ENCODE results near the gene SEMA3B. TPM values are rescaled to one million over a fixed set of nuclear protein-coding genes. Genes with fewer than 3 reads are reported as not detected.

Gene SEMA3B
- total RNA-seq, 4 donors from 2014 or later: 1.7 to 3.1 (median 2.1) TPM

GRCh38 chr3:50319181-50319893, 50.4 kb downstream of the SEMA3B start:
- intact Hi-C loops (cut with DNase I; ENCODE audit: low total_unique reads) (no loop called here), in situ Hi-C loops (cut with MboI; ENCODE audit: low sequenced_read_pairs in 4 of 4) (no loop called here)
- ATAC-seq (no peak), DNase-seq (no peak)
- peak overlapping the region; percentile 45 to 96 (median 94) for H3K27ac ChIP-seq
- TF ChIP-seq CTCF (IDR thresholded peaks at IDR 0.05 in 4 of 5, conservative IDR thresholded peaks at IDR 0.05 in 1 of 5): no peak
- no peak for TF ChIP-seq POLR2A (IDR thresholded peaks at IDR 0.05)
- no peaks in the 10 kb centered on the region for H3K9me3 ChIP-seq
- no peaks in the 10 kb centered on the region for H3K27me3 ChIP-seq
- peaks cover 0 to 23% of the 10 kb centered on the region in 2 donors for H3K36me3 ChIP-seq
- peaks cover 54 to 58% of the 10 kb centered on the region in 2 donors for H3K4me1 ChIP-seq
- peak overlapping the region; percentile 26 to 85 (median 76) for H3K4me3 ChIP-seq

- Histone ChIP-seq H3K36me3 (peaks cover 0 to 23% of the 10 kb centered on the region in 2 donors), H3K4me1 (peaks cover 53 to 56% of the 10 kb centered on the region in 2 donors), H3K27me3 (no peaks in the 10 kb centered on the region), H3K9me3 (no peaks in the 10 kb centered on the region), H3K27ac (peak overlapping the region; percentile 93 to 96 (median 95)), H3K4me3 (peak overlapping the region; percentile 72 to 85 (median 79))
- ATAC-seq (no peak), DNase-seq (no peak)
- TF ChIP-seq POLR2A (IDR thresholded peaks at IDR 0.05): no peak
- no peak for TF ChIP-seq CTCF (IDR thresholded peaks at IDR 0.05 in 4 of 5, conservative IDR thresholded peaks at IDR 0.05 in 1 of 5)
- intact Hi-C loops (cut with DNase I; ENCODE audit: low total_unique reads): loop anchor here (2.0 kb wide), 1 partner anchor 19 kb away; no protein-coding TSS in a partner anchor
- in situ Hi-C loops (cut with MboI; ENCODE audit: low sequenced_read_pairs in 4 of 4): no loop called here
Observed at GRCh38 chr3:50319894-50320625, 51.1 kb downstream of the SEMA3B start.

GRCh38 chr3:50320853-50321335, 51.9 kb downstream of the SEMA3B start:
- Histone ChIP-seq H3K27ac (peak overlapping the region; percentile 93 to 96 (median 95)), H3K4me1 (peaks cover 53 to 55% of the 10 kb centered on the region in 2 donors), H3K4me3 (peak overlapping the region; percentile 72 to 85 (median 79)), H3K9me3 (no peaks in the 10 kb centered on the region), H3K27me3 (no peaks in the 10 kb centered on the region), H3K36me3 (peaks cover 0 to 29% of the 10 kb centered on the region in 2 donors)
- in situ Hi-C loops (cut with MboI; ENCODE audit: low sequenced_read_pairs in 4 of 4) (no loop called here), intact Hi-C loops (cut with DNase I; ENCODE audit: low total_unique reads) (loop anchor here (1.0 to 2.0 kb wide), 2 partner anchors 16 to 20 kb away; no protein-coding TSS in a partner anchor)
- DNase-seq (peak; percentile 66 to 71), ATAC-seq (peak; percentile 69 to 76)
- peak in 1 of 2 donors; percentile 75 for TF ChIP-seq POLR2A (IDR thresholded peaks at IDR 0.05)
- TF ChIP-seq CTCF (IDR thresholded peaks at IDR 0.05 in 4 of 5, conservative IDR thresholded peaks at IDR 0.05 in 1 of 5): no peak

GRCh38 chr3:50321336-50322114, 52.6 kb downstream of the SEMA3B start:
- ATAC-seq (peak; percentile 88), DNase-seq (peak; percentile 82 to 88)
- intact Hi-C loops (cut with DNase I; ENCODE audit: low total_unique reads) (loop anchor here (1.0 to 2.0 kb wide), 2 partner anchors 16 to 21 kb away; no protein-coding TSS in a partner anchor), in situ Hi-C loops (cut with MboI; ENCODE audit: low sequenced_read_pairs in 4 of 4) (no loop called here)
- TF ChIP-seq CTCF (IDR thresholded peaks at IDR 0.05 in 4 of 5, conservative IDR thresholded peaks at IDR 0.05 in 1 of 5): peak; percentile 44 to 71 (median 59)
- peak in 1 of 2 donors; percentile 75 for TF ChIP-seq POLR2A (IDR thresholded peaks at IDR 0.05)
- peak overlapping the region; percentile 72 to 85 (median 79) for H3K4me3 ChIP-seq
- peaks cover 54 to 56% of the 10 kb centered on the region in 2 donors for H3K4me1 ChIP-seq
- H3K36me3 ChIP-seq: peaks cover 0 to 32% of the 10 kb centered on the region in 2 donors
- no peaks in the 10 kb centered on the region for H3K27me3 ChIP-seq
- H3K27ac ChIP-seq: peak overlapping the region; percentile 93 to 96 (median 95)
- no peaks in the 10 kb centered on the region for H3K9me3 ChIP-seq
